ENCODE data around the gene RGS7.

- TF ChIP-seq POLR2A (IDR thresholded peaks at IDR 0.05) (no peak), POLR2AphosphoS5 (IDR thresholded peaks at IDR 0.05) (no peak)
- TF ChIP-seq, protein P1, sequence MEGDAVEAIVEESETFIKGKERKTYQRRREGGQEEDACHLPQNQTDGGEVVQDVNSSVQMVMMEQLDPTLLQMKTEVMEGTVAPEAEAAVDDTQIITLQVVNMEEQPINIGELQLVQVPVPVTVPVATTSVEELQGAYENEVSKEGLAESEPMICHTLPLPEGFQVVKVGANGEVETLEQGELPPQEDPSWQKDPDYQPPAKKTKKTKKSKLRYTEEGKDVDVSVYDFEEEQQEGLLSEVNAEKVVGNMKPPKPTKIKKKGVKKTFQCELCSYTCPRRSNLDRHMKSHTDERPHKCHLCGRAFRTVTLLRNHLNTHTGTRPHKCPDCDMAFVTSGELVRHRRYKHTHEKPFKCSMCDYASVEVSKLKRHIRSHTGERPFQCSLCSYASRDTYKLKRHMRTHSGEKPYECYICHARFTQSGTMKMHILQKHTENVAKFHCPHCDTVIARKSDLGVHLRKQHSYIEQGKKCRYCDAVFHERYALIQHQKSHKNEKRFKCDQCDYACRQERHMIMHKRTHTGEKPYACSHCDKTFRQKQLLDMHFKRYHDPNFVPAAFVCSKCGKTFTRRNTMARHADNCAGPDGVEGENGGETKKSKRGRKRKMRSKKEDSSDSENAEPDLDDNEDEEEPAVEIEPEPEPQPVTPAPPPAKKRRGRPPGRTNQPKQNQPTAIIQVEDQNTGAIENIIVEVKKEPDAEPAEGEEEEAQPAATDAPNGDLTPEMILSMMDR (IDR thresholded peaks at IDR 0.05 in 8 of 11, conservative IDR thresholded peaks at IDR 0.05 in 3 of 11), result no peak
Measured at GRCh38 chr1:241125286-241125685, 231.7 kb downstream of the RGS7 start.
